GM18526 (cell line): Measurements from ENCODE around the gene SIRT4.
A peak's percentile ranks its signal among the peaks of the same experiment; 100 is the strongest.

Experiments
- POLR2A ChIP-seq: IDR thresholded peaks from 3 replicates; pipeline ENCODE4 v1.6.1; 2011; ENCODE audit not compliant: insufficient read length; ENCODE audit errors: extremely low read depth

The SIRT4 gene

GRCh38 chr12:120265473-120266179 is 36.5 kb upstream of the SIRT4 start, which contains the start of gene PXN:
Gene PXN, minus strand, starts transcription at chr12:120265730. Its CDS starts 101 bp downstream, at chr12:120265629.
- TF ChIP-seq POLR2A = peak; percentile 53

- no peak for TF ChIP-seq POLR2A
These were observed 35.8 kb upstream of the SIRT4 start for GRCh38 chr12:120266180-120266870.

DNA sequence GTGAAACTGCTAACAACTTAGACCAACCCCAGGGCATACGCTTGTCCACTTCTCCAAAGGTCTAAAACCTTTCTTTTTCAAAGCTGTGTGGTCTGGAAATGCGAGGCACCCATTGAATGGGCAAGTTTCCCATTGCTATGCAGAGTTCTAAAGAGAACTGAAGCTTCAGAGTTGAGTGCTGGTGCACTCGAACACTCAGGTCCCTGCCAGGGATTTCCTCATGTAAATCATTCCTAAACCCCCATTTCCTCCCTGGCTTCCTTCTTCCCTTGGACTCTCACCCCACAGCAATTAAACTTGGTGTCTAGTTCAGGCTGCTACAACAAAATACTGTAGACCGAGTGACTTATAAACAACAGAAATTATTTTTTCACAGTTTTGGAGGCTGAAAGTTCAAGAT is 34.4 kb upstream of the SIRT4 start:
- TF ChIP-seq POLR2A = no peak

GRCh38 chr12:120276734-120277133 is 25.4 kb upstream of the SIRT4 start:
- TF ChIP-seq POLR2A = no peak

DNA sequence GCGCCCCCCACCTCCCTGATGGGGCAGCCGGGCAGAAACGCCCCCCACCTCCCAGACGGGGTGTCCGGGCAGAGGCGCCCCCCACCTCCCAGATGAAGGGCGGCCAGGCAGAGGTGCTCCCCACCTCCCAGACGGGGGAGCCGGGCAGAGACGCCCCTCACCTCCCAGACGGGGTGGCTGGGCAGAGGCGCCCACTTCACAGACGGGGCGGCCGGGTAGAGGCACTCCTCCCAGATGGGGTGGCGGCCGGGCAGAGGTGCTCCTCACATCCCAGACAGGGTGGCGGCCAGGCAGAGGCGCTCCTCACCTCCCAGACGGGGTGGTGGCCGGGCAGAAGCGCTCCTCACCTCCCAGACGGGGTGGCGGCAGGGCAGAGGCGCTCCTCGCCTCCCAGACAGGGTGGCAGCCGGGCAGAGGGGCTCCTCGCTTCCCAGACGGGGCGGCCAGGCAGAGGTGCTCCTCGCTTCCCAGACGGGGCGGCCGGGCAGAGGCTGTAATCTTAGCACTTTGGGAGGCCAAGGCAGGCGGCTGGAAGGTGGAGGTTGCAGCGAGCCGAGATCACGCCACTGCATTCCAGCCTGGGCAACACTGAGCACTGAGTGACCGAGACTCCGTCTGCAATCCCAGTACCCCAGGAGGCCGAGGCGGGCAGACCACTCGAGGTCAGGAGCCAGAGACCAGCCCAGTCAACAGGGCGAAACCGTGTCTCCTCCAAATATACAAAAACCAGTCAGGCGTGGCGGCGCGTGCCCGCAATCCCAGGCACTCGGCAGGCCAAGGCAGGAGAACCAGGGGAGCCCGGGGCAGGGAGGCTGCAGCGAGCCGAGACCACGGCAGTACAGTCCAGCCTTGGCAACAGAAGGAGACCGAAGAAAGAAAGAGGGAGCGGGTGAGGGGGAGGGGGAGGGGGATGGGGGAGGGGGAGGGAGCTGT is 23.7 kb upstream of the SIRT4 start:
- TF ChIP-seq POLR2A = no peak

- TF ChIP-seq POLR2A = no peak
These were observed 18.8 kb upstream of the SIRT4 start for GRCh38 chr12:120283318-120283717.

DNA sequence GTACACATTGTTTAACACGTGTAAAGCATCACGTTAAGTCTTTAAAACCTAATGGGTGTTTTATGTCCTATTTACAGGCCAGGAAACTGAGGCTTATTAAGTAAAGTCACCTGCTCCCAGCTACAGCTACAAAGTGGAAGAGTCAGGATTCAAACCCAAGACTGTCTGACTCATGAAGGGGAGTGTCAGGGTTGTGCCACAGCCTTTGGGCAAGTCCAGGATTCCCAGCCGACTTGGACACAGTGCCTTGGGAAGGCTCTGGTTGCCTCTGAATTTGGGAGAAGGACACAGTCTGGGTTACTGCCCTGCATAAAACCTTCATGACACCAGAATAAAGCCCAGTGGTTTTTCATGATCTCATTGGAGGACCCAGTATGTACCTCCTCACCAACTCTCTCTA is 17.7 kb upstream of the SIRT4 start:
- TF ChIP-seq POLR2A = no peak

DNA sequence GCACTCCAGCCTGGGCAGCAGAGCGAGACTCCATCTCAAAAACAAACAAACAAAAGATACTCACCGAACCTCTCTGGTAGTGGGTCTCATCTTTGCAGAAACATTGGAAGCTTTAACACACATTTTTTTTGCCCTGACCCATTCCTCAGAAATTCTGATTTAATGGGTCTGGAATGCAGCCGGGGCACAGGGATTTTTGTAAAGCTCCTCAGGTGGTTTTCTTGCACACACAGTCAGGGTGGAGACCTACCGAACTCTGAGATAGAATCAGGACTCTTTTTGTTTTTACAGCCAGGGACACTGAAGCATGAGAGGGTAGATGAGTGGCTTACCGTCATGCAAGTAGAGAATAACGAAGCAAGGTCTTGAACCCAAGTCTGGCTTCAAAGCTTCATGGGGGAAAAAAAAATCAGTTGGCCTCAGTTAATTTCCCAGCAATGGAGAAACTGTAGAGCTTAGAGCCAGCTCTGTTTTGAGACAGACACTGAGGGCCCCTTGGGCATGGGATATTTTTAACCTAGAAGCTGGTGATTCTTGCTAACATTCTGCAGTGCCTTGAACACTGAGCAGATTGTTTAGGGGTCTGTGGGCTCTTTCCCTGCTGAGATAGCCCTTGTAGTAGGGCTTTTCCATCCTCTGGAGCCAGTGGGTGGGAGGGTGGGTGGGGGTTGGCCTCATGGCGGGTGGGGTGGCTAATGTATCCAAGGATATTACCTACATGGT is 15.2 kb upstream of the SIRT4 start:
- no peak for TF ChIP-seq POLR2A

DNA sequence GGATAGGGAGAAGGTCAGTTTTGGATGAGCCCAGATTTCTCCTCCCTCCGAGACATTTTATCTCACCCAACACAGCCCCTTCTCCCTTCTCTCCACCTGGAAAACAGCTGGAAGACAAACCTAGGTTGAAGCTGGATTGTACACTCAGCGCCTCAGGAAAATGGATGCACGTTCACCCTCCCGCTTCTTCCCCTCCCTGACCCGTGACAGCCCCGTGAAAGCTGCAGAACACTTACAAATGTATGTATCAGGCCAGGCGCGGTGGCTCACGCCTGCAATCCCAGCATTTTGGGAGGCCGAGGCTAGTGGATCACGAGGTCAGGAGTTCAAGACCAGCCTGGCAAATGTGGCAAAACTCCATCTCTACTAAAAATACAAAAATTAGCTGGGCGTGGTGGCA is 14.6 kb upstream of the SIRT4 start:
- TF ChIP-seq POLR2A = no peak

DNA sequence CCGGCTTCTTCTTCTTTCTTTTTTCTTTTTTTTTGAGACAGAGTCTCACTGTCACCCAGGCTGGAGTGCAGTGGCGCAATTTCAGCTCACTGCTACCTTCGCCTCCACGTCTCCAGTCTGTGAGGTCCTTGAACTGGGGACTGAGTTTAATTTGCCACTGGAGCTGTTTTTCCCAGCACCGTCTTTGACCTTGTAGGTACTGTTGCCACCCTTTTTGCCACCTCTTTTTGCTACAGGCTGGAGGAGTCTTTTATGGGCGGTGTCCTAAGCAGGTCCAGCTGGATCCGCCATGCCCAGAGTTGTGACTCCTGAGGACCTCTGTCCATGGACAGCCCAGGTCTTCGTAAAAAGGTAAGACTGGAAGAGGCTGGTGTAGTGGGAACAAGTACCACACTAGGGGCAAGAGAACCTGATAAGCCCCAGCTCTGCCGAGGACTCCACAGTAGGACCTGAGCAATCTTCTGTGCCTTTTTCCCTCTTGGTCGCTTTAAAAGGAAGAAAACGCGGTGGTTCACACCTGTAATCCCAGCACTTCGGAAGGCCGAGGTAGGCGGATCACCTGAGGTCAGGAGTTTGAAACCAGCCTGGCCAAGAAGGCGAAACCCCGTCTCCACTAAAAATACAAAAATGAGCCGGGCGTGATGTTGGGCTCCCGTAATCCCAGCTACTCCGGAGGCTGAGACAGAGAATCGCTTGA is 11.4 kb upstream of the SIRT4 start:
- no peak for TF ChIP-seq POLR2A

GRCh38 chr12:120292411-120292660 is 9.8 kb upstream of the SIRT4 start:
- no peak for TF ChIP-seq POLR2A

DNA sequence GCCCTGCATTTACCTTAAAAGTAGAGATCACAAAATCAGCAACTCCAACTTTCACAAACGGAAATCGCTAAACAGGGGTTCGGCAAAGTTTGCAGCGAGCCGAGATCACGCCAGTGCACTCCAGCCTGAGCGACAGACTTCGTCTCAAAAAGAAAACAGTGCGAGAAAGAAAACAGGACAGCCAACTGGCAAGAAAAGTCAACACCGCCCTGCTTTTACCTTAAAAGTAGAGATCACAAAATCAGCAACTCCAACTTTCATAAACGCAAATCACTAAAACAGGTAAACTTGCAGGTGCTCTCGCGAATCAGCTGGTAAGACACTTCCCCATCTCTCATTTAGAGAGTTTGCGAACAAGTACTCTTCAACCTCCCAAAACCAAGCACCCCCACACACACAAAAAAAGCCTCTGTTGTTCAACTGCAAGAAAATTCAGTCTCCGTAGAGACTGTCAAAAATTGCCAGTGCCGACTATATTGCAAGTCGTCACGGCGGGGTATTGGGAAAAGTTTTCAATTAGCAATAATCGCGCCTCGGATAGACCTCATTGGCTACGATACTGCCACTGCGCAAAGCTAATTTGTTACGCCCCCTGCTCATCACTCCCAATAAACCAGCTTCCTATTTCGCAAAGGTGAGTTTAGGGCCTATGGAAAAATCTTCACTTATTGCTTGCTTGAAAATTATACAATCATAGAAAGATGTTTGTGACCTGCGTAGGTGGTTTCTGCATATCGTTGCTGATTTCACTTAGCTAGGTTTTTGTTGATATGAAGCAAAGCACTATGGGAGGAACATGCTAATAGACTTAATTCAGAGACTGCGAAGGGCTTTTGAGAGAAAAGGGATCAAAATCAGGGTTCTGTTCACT is 9.2 kb upstream of the SIRT4 start, which contains the start of gene RNU4-1:
Gene RNU4-1 (minus strand): TSS at position 577 of the 871 bp plus-strand sequence.
- TF ChIP-seq POLR2A = peak; percentile 99

GRCh38 chr12:120314220-120314619 is 12.1 kb downstream of the SIRT4 start:
- TF ChIP-seq POLR2A = no peak

- TF ChIP-seq POLR2A = no peak
These were observed 14.7 kb downstream of the SIRT4 start for GRCh38 chr12:120316798-120317223.
